HG03108 (cell line): ENCODE results near the gene DMRTC2.

Source experiments
- ATAC-seq: cut with Tn5 transposase; IDR thresholded peaks from one replicate; pipeline ENCODE4 v1.9.1; 2021; ENCODE audit warnings: moderate library complexity; ENCODE audit not compliant: unreplicated experiment

Gene DMRTC2

DNA sequence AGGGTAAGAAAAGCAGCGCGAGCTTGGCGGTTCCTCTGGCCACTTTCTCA is at the start of gene DMRTC2:
TSS of gene DMRTC2 (plus strand) at position 42 of the 50 bp plus-strand sequence. CDS start 2,387 bp downstream, outside the sequence.
- no peak for ATAC-seq

GRCh38 chr19:41796362-41796761 is 48.5 kb upstream of the DMRTC2 start, which contains the start of gene CEACAM3:
CEACAM3 (plus strand) TSS chr19:41796587; CDS start chr19:41796678, 91 bp downstream.
- no peak for ATAC-seq

GRCh38 chr19:41796901-41797300 is 47.9 kb upstream of the DMRTC2 start:
- no peak for ATAC-seq

DNA sequence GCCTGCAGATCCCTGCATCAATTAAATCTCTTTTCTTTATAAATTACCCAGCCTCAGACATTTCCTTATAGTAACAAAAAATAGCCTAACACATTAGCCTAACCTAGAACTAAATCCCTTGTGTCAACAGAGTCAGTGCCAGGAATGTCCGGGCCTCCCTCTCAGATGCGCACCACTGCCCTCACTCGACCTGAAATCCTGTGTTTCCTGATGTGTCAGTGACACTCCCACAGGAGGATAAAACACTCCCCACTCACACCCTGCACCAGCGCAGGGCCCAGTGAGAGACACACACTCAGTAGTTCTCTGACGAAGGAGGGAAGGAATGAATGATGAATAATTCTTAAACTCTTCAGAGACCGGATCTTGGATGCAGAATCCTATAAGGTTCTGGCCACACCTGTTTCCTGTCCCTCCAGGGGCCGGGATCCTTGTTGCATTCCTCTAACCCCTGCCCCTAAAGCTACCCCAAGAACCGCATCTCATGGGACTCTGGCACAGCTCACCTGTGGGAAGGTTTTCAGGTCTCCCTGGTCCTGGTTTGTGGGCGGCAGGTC is 45.3 kb upstream of the DMRTC2 start:
- no peak for ATAC-seq

DNA sequence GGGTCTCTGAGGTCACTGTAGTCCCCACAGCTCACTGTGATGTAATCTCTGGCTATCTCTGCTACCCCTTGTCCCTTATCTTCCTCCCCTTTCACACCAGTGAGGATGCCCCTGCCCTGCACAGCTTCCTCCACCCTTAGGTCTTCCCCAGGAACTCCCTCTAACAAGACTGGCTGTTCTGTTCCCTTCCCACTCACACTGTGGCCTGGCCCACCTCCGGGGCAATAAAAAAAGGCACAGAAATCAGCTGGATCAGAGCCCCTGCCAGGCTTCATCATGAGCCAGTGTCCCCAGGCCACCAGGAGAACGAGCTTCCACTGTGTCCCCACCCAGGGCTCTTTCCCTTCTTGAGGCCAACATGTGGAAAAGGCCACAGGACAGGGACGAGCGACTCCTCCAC is 43.8 kb upstream of the DMRTC2 start:
- ATAC-seq = no peak

GRCh38 chr19:41801792-41802211 is 43.0 kb upstream of the DMRTC2 start:
- ATAC-seq = no peak

GRCh38 chr19:41802770-41803169 is 42.1 kb upstream of the DMRTC2 start:
- ATAC-seq = no peak

- ATAC-seq = no peak
These were observed 40.5 kb upstream of the DMRTC2 start for GRCh38 chr19:41804336-41804735.

- no peak for ATAC-seq
These were observed 37.7 kb upstream of the DMRTC2 start for GRCh38 chr19:41807176-41807575.

GRCh38 chr19:41808663-41809566 is 35.9 kb upstream of the DMRTC2 start:
- ATAC-seq = no peak

- no peak for ATAC-seq
These were observed 34.5 kb upstream of the DMRTC2 start for GRCh38 chr19:41810301-41810700.

- no peak for ATAC-seq
These were observed 33.8 kb upstream of the DMRTC2 start for GRCh38 chr19:41811036-41811435.

DNA sequence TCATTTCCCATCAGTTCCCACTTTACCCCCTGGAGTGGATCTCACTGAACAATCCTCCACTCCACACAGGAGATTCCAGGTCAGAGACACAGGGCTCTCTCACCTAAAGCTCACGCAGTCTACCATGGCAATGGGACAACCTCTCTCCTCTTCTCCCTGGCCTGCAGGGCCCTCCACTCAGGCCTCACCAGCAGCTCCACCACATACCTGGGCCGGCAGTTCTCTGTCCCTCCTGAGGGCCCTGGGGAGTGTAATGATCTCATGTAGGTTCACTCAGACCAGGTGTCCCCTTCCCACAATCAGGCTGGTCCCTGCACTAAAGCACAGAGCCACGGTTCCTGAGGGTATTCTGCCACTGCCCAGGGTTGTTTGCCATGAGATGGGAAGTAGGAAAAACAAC is 32.9 kb upstream of the DMRTC2 start:
- no peak for ATAC-seq

DNA sequence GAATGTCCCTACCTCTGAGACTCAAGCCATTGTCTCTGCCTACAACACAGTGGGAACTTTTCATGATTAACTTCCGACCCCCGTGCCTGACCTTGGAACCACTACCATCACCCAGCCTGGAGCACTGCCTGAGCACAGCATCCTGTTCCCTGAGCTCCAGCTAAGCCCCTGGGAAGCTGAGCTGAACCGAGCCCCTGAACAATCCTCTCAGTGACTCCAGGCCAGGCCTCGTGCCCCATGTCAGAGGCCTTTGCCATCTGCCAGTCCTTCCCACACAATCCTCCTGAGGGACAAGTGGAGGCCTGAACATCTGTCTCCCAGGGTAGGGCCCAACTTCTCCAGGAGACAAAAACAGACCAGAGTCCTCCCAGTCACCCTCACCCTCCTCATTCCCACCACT is 30.9 kb upstream of the DMRTC2 start:
- no peak for ATAC-seq

- no peak for ATAC-seq
These were observed 29.5 kb upstream of the DMRTC2 start for GRCh38 chr19:41815301-41815700.

DNA sequence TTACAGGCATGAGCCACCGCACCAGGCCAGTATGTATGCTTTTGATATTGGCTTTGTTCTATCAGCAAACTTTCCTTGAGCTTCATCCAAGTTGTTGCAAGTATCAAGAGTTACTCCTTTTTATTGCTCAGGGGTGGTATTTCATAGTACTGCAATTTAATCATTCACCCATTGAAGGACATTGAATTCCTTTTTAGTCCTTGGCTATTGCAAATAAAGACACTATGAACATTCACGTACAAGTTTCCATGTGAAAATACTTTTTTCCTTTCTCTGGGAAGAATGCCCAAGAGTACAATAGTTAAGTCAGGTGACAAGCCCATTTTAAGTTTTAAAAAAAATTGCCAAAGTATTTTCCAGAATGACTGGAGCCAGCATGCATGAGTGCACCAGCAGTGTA is 28.1 kb upstream of the DMRTC2 start:
- ATAC-seq = no peak

DNA sequence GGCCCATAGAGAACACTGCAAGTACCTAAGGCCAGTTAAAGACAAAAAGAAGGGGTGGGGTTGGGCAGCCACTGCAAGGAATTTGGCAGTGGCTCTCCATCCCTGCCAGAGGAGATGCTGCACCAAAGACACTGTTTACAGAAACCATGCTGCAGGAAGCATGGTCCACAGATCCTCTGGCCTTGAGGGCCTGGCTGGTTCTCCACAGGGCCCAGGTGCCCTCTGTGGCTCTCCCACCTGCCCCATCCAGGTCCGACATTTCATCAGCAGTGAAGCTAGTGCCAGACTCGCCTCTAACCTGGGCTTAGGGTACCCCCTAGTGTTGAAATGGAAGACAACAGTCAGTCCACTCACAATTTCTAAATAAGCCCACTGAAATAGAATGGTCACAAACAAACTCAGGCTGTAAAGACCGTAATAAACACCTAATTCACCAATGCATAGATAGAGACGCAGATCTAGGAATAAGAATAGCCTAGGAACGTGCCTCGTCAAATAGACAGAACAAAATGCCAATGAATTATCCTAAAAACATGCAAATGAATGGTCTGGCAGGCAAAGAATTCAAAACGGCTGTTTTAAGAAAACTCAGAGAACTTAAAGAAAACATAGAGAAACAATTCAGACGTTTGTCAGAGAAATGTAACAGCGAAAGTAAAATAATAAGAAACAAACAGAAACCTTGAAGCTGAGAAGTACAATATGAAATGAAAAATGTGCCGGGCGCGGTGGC is 23.7 kb upstream of the DMRTC2 start:
- ATAC-seq = no peak

- no peak for ATAC-seq
These were observed 6.7 kb upstream of the DMRTC2 start for GRCh38 chr19:41837981-41838708.

GRCh38 chr19:41839211-41839610 is 5.6 kb upstream of the DMRTC2 start:
- ATAC-seq = no peak

GRCh38 chr19:41843371-41843770 is 1.5 kb upstream of the DMRTC2 start:
- no peak for ATAC-seq

- no peak for ATAC-seq
These were observed 241 bp upstream of the DMRTC2 start, which contains the start of gene LYPD4 for GRCh38 chr19:41844601-41845000. LYPD4 (minus strand) TSS chr19:41844683; CDS start chr19:41839285, 5,398 bp downstream.
